NCI-H345 (cell line): ENCODE results near the gene KIAA0232.

Experiments
- DNase-seq: peaks from one replicate; lab custom pipeline; 2025; lab: John Stamatoyannopoulos, UW

Gene KIAA0232

DNA sequence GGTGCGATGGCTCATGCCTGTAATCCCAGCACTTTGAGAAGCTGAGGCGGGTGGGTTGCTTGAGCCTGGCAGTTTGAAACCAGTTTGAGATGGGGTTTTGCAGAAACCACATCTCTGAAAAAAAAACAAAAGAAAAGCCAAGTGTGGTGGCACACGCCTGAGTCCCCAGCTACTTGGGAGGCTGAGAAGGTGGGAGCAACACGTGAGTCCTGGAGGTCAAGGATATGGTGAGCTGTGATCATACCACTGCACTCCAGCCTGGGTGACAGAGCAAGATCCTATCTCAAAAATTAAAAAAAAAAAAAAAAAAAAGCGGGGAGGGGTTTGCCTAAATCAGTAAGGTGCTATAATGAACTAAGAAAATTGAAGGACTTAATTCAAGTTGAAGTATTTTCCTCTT lies 68.9 kb downstream of the KIAA0232 start:
- DNase-seq: no peak

DNA sequence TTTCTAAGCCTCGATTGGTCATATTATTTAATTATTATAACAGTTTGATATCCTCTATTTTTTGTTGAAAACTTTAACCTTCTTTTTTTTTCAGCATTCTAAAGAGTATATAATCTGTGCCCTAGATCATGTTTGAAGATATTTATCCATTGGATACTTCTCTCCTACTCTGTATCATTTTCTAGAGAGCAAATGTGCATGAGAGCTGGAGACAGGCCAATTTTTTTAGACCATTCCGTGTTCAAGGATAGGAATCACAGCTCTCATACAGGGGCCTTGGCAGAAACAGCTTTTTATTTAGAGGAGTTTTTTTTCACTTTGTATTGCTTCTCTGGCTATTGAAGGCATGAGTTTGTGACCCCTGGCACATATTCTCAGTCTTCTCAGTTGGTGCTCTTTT lies 69.4 kb downstream of the KIAA0232 start:
- DNase-seq: no peak

DNA sequence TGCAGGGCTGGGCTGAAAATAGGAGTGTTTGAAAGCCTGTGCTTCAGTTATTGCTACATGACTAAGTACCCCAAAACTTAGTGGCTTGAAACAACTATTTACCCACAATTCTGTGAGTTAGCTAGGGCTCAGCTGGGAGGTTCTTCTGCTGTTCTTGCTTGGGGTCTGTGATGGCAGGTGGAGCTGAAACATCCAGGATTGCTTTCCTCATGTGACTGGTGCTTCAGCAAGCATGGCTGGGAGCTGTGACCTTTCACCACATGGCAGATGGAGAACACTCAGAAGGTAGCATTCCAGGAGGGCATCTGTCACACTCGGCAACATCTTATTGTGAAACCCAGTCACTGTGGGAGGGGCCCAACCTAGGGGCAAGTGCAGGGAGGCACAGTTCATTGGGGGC lies 70.1 kb downstream of the KIAA0232 start:
- DNase-seq: no peak

DNA sequence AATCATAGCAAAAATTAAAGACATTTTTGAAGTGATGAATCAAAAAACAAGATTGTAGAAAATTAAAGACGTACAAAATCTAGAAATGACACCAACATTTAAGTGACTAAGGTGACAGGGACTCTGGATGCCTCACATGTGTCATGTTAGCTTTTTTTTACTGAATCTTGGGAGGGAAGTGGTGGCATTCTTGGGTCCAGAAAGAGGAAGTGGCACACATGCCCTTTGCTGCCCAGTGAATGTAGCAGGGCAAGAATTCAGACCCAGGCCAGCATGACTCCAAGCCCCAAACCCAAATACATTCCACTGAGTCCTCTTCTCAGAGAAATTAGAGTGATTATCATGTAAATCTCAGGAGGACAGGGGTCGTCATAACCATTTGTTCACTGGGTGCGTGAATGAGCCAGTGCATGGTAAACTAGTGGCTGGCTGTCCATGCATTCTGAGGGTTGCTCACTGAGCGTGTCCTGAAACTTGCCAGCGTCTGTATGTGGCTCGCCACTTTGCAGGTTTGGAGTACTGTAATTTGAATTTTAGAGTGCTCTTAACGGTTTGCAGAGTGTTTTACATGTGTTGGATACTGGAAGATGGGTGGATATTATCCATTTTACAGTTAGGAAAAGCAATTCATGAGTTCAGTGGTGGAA lies 71.7 kb downstream of the KIAA0232 start:
- DNase-seq: no peak

DNA sequence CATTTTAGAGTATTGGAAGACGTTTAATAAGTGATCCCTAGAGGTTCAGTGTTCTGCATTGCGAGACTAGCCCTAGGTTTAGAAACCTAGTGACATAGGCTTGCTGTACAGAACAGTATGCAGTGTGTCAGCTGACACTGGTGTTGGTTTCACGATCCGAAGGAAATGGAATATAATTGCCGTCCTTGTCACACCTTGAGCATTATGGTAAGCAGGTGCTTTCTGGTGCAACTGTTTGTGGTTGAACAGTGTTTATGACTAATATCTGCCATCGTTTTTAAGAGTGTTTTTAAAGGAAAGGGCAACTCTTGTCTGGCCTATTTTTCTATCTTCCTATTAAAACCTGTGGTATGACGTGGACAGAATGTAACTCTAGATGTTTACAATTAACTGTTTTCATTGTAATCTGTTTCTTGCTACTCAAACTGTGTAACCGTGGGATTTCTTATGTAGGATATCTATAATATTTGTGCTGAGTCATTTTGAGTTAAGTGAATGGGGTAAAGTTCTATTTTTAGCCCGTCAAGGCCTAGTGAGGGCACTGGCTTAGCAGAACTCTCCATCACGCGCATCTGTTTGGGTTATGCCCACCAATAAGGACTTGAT lies 73.3 kb downstream of the KIAA0232 start:
- no peak for DNase-seq

DNA sequence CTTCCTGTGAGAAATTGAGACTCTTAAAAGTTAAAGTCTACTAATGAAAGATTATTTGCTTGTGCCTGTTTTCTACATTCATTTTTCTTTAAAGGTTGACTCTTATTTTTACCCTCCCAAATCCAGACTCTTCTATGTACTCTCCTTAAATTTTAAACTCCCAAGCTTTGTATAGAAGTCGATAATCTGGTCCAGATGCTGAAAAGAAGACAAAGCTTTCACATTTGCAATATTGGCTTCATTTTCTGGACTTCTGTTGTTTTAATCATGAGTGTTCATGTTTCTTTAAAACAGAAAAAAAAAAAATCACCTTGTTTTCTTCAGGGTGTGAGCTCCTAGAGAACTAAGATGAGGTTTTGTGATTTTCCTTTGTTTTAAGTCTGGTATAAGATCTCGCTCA lies 73.9 kb downstream of the KIAA0232 start:
- no peak for DNase-seq

DNA sequence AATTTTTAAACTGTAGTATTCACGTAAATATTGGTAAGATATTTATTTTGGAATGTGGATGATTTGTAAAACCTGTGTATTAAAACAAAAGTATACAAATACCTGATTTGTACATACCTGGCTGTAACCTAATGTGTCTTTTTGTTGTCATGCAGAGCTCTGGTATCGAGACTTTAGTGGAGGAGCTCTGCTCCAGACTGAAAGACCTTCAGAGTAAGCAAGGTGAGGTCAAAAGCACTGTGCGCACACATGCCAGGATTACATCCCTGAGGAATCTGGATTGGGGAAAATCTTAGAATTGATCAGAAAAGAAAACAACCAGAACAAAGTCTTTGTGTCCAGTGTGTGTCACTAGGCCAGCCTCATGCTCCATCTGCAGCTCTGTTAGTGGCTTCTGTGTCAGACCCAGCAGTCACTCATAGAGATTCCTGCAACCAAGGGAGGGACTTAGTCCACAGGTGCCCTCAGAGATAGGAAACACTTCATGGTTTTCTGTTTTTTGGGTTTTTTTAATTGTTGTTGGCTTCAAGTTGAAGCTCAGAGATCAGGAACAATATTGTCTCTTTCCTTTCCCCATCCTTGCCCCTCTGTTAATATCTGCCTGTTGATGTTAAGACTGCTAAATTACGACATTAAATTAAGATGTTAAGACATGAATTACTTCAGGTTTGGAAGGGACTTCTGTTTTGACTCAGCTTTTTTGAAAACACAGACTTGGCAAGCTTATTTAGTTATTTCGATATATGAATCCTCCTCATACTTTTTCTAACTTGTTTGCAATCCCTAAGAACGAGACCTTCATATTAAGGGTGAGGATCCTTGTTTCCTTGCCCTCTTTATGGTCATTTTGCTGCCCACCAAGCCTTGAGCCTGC lies 74.7 kb downstream of the KIAA0232 start:
- DNase-seq: no peak

DNA sequence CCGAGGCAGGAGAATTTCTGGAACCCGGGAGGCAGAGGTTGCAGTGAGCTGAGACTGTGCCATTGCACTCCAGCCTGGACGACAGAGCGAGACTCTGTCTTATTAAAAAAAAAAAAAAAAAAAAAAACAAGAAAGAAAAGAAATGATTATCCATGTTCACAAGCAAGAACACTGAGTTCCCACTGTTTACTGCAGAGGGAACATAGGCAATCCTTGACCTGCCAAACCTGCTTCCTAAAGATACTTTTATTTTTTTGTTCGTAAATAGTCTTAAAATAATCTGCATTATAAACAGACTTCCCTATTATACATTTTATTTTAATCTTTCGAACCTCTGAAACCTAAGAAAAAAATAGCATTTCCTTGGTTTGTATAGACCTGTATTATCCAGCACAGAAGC lies 76.5 kb downstream of the KIAA0232 start:
- DNase-seq: no peak

DNA sequence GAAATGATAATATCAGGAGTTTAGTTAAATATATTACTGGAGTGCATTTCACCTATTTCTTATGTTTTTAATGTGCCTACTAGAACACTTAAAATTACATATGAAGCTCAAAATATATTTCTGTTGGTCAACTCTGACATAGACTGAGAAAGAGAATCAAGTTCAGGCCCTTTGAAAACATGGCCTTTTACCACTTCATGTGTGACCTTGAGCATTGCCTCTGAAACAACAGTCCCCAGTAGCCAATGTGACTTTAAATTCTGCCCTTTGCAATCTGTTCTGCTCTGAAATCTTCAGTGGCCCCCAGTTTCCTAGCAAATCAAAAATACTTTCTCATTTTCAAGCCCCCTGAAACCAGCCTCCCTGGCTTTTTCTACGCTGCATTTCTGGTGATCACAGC lies 77.0 kb downstream of the KIAA0232 start:
- no peak for DNase-seq

DNA sequence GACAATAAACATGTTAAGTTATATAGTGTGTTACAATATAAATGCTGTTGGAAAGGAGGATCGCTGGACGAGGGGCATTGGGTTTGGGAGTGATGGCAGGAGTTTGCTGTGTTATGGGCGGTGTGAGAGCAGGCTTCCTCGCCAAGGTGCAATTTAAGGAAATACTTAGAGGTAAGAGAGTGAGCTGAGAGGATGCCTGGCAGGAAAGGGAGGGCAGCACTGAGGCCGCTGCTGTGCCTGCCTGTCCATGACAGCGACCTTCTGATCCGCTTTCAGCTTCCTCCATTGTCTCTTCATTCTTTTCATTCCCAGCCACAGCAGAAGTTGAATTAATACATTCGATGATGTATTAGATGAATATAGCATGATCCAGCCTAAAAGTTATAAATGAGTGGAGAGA lies 85.9 kb downstream of the KIAA0232 start:
- no peak for DNase-seq

DNA sequence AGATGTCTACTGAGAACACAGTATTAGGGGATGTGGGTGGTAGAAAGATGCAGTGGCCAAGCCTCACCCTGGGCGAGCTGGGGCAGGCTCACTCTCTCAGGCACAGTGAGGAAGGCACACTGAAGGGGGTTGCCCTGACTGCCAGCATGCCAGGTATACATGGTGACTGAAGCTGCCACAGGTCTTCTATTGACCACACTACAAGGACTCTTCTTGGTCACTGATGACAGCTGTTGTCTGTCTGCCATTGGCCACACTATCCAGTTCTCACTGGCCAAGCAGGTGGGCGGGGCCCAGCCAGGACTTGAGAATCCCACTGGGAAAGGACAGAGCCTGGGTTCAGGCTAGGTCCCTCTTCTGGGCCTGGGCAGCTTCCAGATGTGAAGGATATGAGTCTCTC lies 87.4 kb downstream of the KIAA0232 start:
- no peak for DNase-seq

DNA sequence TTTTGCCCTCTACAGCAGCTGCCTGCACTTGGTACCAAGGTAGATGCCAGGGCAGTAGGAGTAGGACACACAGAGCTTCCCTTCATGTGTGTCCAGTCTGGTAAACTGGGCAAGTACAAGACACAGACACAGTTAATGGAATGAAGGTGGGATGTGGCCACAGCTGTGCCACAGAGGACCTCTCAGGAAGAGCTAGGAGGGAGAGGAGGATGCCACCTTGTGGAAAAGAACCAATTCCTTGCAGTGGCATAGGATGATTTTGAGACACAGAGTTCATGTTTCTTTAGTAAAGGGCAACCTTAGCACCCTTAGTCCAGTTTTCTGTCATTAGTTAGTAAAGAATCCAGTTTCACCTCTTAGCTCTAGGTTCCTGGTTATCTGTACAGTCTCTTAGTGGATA lies 90.8 kb downstream of the KIAA0232 start:
- no peak for DNase-seq

DNA sequence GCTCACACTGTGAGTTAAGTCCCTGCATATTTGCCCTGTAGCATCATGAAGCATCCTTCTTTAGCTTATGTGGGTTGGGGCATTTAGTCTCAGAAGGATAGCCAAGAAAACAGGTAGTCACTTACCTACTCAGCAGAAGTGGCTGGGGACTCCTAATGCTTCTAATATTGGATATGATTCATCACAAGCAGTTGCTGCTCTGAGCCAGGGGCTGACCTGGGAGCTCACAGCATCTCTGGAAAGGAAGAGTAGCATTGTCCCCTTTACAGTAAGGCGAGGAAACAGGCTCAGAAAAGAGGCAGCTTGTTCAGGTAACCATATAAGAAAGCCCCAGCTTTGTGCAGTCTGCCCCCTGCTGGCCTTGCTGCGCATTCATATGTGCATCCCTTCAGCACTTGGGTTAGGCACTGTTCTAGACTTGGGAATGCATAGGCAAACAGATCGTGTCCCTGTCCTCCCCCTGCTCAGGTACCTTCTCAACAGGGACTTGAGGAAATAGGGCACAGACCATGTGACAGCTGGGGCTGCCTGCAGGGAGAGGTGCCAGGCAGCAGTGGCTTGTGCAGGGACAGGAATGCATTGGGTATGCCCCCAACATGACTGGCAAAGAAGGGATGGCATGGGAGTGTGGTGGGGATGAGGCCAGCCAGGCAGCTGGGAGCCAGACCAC lies 91.4 kb downstream of the KIAA0232 start:
- DNase-seq: peak; percentile 25

DNA sequence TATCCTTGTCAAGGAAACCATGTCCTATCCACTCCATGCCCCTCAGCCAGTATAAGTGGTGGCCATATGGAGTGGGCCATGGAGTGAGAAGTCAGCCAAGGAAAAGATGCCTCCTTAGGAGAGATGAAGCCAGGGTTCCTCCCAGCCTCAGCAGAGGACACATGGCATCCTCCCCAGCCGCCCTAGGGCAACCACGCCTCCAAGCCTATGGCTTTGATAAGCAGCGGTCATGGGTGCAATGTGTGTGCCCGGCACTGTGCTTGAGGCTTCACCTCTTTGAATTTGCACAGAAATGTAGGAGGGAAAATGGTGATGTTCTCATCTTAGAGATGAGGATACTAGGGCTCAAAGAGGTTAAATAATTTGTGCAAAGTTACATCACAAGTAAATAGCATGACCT lies 92.5 kb downstream of the KIAA0232 start:
- no peak for DNase-seq

DNA sequence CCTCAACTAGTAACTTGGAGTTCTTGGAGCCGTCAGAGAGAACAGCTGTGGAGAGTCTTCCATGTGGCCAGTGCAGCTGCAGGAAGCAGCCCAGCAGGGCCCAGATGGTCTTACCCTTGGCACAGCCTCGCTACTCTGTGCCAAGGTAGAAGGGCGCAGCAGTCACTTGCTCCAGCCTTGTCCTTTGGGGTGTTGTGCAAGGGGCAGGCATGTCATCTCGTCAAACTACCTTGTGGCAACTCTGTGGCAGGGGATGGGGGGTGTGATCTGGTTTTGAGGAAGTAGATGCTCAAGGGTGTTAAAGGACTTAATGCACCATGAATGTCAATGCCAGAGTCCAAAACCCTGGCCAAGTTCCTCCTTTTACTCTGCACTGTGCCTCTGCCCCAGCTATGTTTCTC lies 92.9 kb downstream of the KIAA0232 start:
- no peak for DNase-seq

DNA sequence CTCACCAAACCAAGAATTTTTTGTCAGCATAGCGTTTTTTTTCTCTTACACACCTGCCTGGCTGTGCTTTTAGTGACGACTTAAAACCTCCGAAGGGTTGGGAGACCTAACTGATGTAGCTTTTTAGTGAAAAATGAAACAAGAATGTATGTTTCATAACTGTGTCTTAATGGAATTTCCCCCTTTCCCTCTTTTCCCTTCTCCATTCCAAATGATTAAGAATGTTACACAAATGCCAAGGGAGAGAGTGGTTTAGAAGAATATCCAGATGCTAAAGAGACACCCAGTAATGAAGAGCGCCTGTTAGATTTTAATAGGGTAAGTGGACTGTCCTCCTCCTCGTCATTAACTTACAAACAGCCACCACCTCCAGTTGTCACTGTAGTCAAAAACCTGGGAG lies 93.9 kb downstream of the KIAA0232 start:
- DNase-seq: no peak

DNA sequence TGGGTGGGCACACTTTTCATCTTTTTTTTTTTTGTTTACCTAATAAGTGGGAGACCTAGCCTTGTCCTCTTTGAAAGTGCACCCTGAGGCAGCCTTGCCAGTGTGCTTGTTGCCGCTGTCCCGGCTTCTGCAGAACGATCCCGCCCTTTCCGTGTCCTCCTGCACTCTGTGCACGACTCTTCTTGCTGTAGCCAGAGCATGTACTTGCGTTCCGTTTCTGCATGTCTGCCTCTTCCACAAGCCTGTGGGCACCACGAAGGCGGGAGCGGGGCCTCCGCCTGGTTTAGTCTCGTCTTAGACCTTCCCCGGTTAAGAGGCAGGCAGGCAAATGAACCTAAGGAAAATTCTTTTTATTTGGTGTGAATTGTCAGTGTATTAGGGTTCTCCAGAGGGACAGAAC lies 94.5 kb downstream of the KIAA0232 start:
- DNase-seq: no peak

DNA sequence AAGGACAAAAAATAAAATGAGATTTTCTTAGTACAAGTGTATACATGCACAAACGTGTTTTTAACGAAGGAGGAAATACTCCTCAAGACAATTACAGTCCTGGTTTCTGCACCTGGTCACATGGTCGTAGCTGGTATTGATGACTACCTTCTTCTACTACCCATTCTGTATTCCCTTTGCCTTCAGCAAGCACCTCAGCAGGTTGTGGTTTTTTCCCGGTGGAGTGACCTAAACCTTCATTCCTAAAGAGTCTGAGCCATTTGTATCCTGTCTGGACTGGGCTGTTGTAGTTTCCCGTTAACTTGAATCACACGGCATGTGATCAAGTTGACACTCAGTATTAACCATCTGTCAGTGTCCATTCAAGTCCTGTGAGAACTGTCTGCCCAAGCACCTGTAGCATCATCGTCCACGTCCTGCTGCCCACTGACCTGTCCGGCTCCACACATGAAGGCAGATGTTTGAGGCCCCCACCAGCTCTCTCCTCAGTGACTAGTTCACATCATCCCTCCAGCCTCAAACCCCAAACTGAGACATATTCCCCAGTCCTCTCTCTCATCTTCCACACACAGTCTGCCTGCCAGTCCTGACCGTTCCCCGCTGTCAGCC lies 96.0 kb downstream of the KIAA0232 start:
- DNase-seq: no peak

DNA sequence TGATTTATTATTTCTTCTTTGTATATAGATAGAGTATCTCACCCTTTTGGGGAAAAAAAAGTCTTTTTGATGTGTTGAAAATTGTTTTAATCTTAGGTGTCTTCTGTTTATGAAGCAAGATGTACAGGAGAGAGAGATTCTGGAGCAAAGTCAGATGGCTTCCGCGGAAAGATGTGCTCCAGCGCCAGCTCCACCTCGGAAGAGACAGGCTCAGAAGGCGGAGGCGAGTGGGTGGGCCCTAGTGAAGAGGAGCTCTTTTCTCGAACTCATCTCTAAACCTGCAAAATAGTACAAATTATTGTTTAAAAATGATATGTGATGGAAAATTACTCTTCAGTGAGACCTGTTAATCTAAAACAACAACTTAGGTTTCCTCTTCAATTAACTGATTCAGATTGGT lies 98.2 kb downstream of the KIAA0232 start:
- no peak for DNase-seq

DNA sequence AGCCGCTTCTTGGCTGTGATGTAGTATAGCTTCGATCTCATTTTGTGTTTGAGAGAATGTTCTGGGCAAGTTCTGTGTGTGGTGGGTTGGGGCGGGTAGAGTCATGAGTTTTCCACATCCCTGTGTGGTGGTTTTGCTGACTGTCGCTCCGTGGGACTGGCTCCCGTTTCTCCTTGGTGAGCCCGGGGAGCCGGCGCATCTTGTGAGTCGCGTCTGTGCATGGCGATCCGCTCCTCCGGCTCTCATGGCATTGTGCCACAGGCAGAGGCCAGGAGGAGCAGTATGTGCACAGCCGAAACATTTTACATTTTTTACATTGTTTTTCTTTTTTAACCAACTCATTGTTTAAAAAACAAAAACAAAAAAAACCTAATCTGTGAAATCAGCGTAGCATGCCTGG lies 99.4 kb downstream of the KIAA0232 start:
- DNase-seq: no peak

DNA sequence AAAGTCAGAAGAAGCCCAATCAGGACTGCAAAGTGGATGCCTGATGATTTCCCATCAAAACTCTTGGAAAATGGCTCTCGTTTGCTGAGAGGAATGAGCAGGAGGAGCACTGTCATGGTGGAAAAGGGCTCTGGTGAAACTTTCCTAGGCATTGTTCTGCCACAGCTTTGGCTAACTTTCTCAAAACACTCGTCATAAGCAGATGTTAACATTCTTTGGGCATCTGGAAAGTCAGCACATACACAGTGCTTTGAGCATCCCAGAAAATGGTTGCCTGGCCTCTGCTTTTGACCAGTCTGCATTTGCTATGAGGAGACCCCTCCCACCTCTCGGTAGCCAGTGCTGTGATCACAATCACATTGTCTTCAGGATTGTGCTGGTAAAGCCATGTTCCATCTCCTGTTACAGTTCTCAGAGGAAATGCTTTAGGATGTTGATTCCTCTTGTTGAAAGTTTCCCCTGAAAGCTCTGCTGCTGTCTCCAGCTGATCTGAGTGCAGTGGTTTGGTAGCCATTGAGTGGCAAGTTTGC lies 101.9 kb downstream of the KIAA0232 start:
- no peak for DNase-seq

DNA sequence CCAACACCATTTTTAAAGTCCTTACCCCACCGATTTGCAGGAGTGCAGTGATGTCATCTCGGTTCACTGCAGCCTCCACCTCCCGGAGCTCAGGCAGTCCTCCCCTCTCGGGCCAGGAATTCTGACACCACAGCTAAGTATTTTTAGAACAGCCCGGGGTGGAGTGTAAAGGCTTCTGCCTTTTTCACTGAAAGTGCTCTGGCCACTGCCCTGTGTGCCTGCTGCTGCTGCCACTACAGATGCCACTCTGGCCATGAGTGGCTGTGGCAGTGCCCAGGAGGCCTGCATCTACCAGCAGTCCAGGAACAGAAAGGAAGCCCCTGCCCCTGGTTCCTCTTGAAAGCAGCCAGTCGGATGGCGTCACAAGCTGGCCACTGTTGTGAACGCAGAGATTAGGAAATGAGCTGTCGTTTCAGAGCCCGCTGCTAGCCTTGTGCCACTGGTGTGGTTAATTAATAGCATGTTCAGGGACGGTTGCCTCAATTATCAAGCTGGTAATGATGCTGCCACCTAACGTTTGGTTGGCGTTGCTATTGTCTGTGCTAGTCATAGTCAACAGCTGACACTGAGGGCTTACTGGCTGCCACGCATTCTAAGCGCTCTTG lies 103.5 kb downstream of the KIAA0232 start:
- peak; percentile 10 for DNase-seq
